ENCODE results near the gene CSNK1G1.
"Not testable (repeated sequence)": the region's sequence is repeated elsewhere in the genome, so short reads cannot be mapped to it uniquely, and the experiment has no call there.

Gene CSNK1G1

GRCh38 chr15:64125978-64126377, 230.0 kb downstream of the CSNK1G1 start:
- H3F3A ChIP-seq (ENCODE audit: control insufficient read depth, insufficient read depth) = no peaks in the 10 kb centered on the region
- H3K4me2 ChIP-seq (ENCODE audit: low read length) = no peak overlapping the region
- no peaks in the 10 kb centered on the region for H3K27me3 ChIP-seq (ENCODE audit: control insufficient read depth, low read length)
- no peak overlapping the region for H3K27ac ChIP-seq (ENCODE audit: low read depth, low read length)
- H4K20me1 ChIP-seq (ENCODE audit: control insufficient read depth, insufficient read depth, low read depth, low read length) = no peaks in the 10 kb centered on the region
- H3K4me3 ChIP-seq (ENCODE audit: low read length) = no peak overlapping the region
- H3K9me2 ChIP-seq (replicated peaks; ENCODE audit: control insufficient read depth, low read length) = no peaks in the 10 kb centered on the region
- H3K4me1 ChIP-seq (ENCODE audit: control insufficient read depth, low read length) = no peaks in the 10 kb centered on the region
- peaks cover 74% of the 10 kb centered on the region for H3K36me3 ChIP-seq (ENCODE audit: control insufficient read depth, low read length)
- no peaks in the 10 kb centered on the region for H3K9me3 ChIP-seq (ENCODE audit: control insufficient read depth, insufficient read depth, low read length)
- no peak for TF ChIP-seq EZH2phosphoT487 (IDR thresholded peaks at IDR 0.05; ENCODE audit: borderline replicate concordance, low read length)
- TF ChIP-seq CTCF (IDR thresholded peaks at IDR 0.05; ENCODE audit: low read depth, low read length, poor library complexity, severe bottlenecking) = no peak
- H3K79me2 ChIP-seq (ENCODE audit: control insufficient read depth, low read length) = no peaks in the 10 kb centered on the region

- no peaks in the 10 kb centered on the region for H3K9me3 ChIP-seq (ENCODE audit: control insufficient read depth, insufficient read depth, low read length)
- no peak for TF ChIP-seq CTCF (IDR thresholded peaks at IDR 0.05; ENCODE audit: low read depth, low read length, poor library complexity, severe bottlenecking)
- TF ChIP-seq EZH2phosphoT487 (IDR thresholded peaks at IDR 0.05; ENCODE audit: borderline replicate concordance, low read length) = no peak
- H3K36me3 ChIP-seq (ENCODE audit: control insufficient read depth, low read length) = peaks cover 74% of the 10 kb centered on the region
- no peak overlapping the region for H3K4me3 ChIP-seq (ENCODE audit: low read length)
- H3K4me1 ChIP-seq (ENCODE audit: control insufficient read depth, low read length) = no peaks in the 10 kb centered on the region
- no peak overlapping the region for H3K4me2 ChIP-seq (ENCODE audit: low read length)
- H3K27me3 ChIP-seq (ENCODE audit: control insufficient read depth, low read length) = no peaks in the 10 kb centered on the region
- H3K9me2 ChIP-seq (replicated peaks; ENCODE audit: control insufficient read depth, low read length) = no peaks in the 10 kb centered on the region
- no peaks in the 10 kb centered on the region for H4K20me1 ChIP-seq (ENCODE audit: control insufficient read depth, insufficient read depth, low read depth, low read length)
- no peak overlapping the region for H3K27ac ChIP-seq (ENCODE audit: low read depth, low read length)
- no peaks in the 10 kb centered on the region for H3F3A ChIP-seq (ENCODE audit: control insufficient read depth, insufficient read depth)
- H3K79me2 ChIP-seq (ENCODE audit: control insufficient read depth, low read length) = no peaks in the 10 kb centered on the region
Measured at GRCh38 chr15:64122936-64123351, 233.0 kb downstream of the CSNK1G1 start.

- H4K20me1 ChIP-seq (ENCODE audit: control insufficient read depth, insufficient read depth, low read depth, low read length) = no peaks in the 10 kb centered on the region
- no peak overlapping the region for H3K4me2 ChIP-seq (ENCODE audit: low read length)
- no peaks in the 10 kb centered on the region for H3K79me2 ChIP-seq (ENCODE audit: control insufficient read depth, low read length)
- no peaks in the 10 kb centered on the region for H3F3A ChIP-seq (ENCODE audit: control insufficient read depth, insufficient read depth)
- no peaks in the 10 kb centered on the region for H3K4me1 ChIP-seq (ENCODE audit: control insufficient read depth, low read length)
- H3K36me3 ChIP-seq (ENCODE audit: control insufficient read depth, low read length) = peaks cover 74% of the 10 kb centered on the region
- H3K27me3 ChIP-seq (ENCODE audit: control insufficient read depth, low read length) = no peaks in the 10 kb centered on the region
- no peak overlapping the region for H3K4me3 ChIP-seq (ENCODE audit: low read length)
- H3K9me2 ChIP-seq (replicated peaks; ENCODE audit: control insufficient read depth, low read length) = no peaks in the 10 kb centered on the region
- TF ChIP-seq EZH2phosphoT487 (IDR thresholded peaks at IDR 0.05; ENCODE audit: borderline replicate concordance, low read length) (no peak), CTCF (IDR thresholded peaks at IDR 0.05; ENCODE audit: low read depth, low read length, poor library complexity, severe bottlenecking) (no peak)
- no peaks in the 10 kb centered on the region for H3K9me3 ChIP-seq (ENCODE audit: control insufficient read depth, insufficient read depth, low read length)
- no peak overlapping the region for H3K27ac ChIP-seq (ENCODE audit: low read depth, low read length)
Measured at GRCh38 chr15:64122444-64122843, 233.5 kb downstream of the CSNK1G1 start.

- Histone ChIP-seq H3K9me2 (replicated peaks; ENCODE audit: control insufficient read depth, low read length) (no peaks in the 10 kb centered on the region), H3K4me3 (ENCODE audit: low read length) (no peak overlapping the region), H3K27ac (ENCODE audit: low read depth, low read length) (no peak overlapping the region), H4K20me1 (ENCODE audit: control insufficient read depth, insufficient read depth, low read depth, low read length) (no peaks in the 10 kb centered on the region), H3K79me2 (ENCODE audit: control insufficient read depth, low read length) (no peaks in the 10 kb centered on the region), H3K27me3 (ENCODE audit: control insufficient read depth, low read length) (no peaks in the 10 kb centered on the region), H3K4me2 (ENCODE audit: low read length) (no peak overlapping the region), H3K36me3 (ENCODE audit: control insufficient read depth, low read length) (peaks cover 72% of the 10 kb centered on the region), H3F3A (ENCODE audit: control insufficient read depth, insufficient read depth) (no peaks in the 10 kb centered on the region), H3K9me3 (ENCODE audit: control insufficient read depth, insufficient read depth, low read length) (no peaks in the 10 kb centered on the region), H3K4me1 (ENCODE audit: control insufficient read depth, low read length) (no peaks in the 10 kb centered on the region)
- no peak for TF ChIP-seq EZH2phosphoT487 (IDR thresholded peaks at IDR 0.05; ENCODE audit: borderline replicate concordance, low read length)
- no peak for TF ChIP-seq CTCF (IDR thresholded peaks at IDR 0.05; ENCODE audit: low read depth, low read length, poor library complexity, severe bottlenecking)
Measured at GRCh38 chr15:64121614-64122013, 234.4 kb downstream of the CSNK1G1 start.

- H4K20me1 ChIP-seq (ENCODE audit: control insufficient read depth, insufficient read depth, low read depth, low read length); H3K9me3 ChIP-seq (ENCODE audit: control insufficient read depth, insufficient read depth, low read length); H3K4me1 ChIP-seq (ENCODE audit: control insufficient read depth, low read length); H3K4me3 ChIP-seq (ENCODE audit: low read length); H3K79me2 ChIP-seq (ENCODE audit: control insufficient read depth, low read length); H3K4me2 ChIP-seq (ENCODE audit: low read length); H3F3A ChIP-seq (ENCODE audit: control insufficient read depth, insufficient read depth); H3K27ac ChIP-seq (ENCODE audit: low read depth, low read length); H3K27me3 ChIP-seq (ENCODE audit: control insufficient read depth, low read length); H3K9me2 ChIP-seq (replicated peaks; ENCODE audit: control insufficient read depth, low read length): not testable (repeated sequence)
- peaks cover 81% of the 10 kb centered on the region for H3K36me3 ChIP-seq (ENCODE audit: control insufficient read depth, low read length)
Measured at GRCh38 chr15:64120322-64120721, 235.7 kb downstream of the CSNK1G1 start.
